ENCODE data around the gene MED13L.

The MED13L gene

GRCh38 chr12:116213885-116214527, 63.5 kb downstream of the MED13L start:
- TF ChIP-seq CTCF (IDR thresholded peaks at IDR 0.05; ENCODE audit: low read length, missing control alignments), result no peak
- DNase-seq (ENCODE audit: low read depth), result no peak
- H3K4me3 ChIP-seq (replicated peaks; ENCODE audit: low read depth, low read length), result no peak overlapping the region

- no peak for DNase-seq (ENCODE audit: low read depth)
- TF ChIP-seq CTCF (IDR thresholded peaks at IDR 0.05; ENCODE audit: low read length, missing control alignments), result no peak
- no peak overlapping the region for H3K4me3 ChIP-seq (replicated peaks; ENCODE audit: low read depth, low read length)
These were observed 64.5 kb downstream of the MED13L start for GRCh38 chr12:116213014-116213413.

- H3K4me3 ChIP-seq (replicated peaks; ENCODE audit: low read depth, low read length), result no peak overlapping the region
- no peak for DNase-seq (ENCODE audit: low read depth)
- TF ChIP-seq CTCF (IDR thresholded peaks at IDR 0.05; ENCODE audit: low read length, missing control alignments), result no peak
These were observed 66.7 kb downstream of the MED13L start for GRCh38 chr12:116210762-116211161.

GRCh38 chr12:116210131-116210530, 67.4 kb downstream of the MED13L start:
- no peak for DNase-seq (ENCODE audit: low read depth)
- no peak overlapping the region for H3K4me3 ChIP-seq (replicated peaks; ENCODE audit: low read depth, low read length)
- TF ChIP-seq CTCF (IDR thresholded peaks at IDR 0.05; ENCODE audit: low read length, missing control alignments), result no peak

- DNase-seq (ENCODE audit: low read depth), result no peak
- TF ChIP-seq CTCF (IDR thresholded peaks at IDR 0.05; ENCODE audit: low read length, missing control alignments), result no peak
- no peak overlapping the region for H3K4me3 ChIP-seq (replicated peaks; ENCODE audit: low read depth, low read length)
These were observed 68.0 kb downstream of the MED13L start for GRCh38 chr12:116209503-116209902.

- TF ChIP-seq CTCF (IDR thresholded peaks at IDR 0.05; ENCODE audit: low read length, missing control alignments), result no peak
- no peak overlapping the region for H3K4me3 ChIP-seq (replicated peaks; ENCODE audit: low read depth, low read length)
- no peak for DNase-seq (ENCODE audit: low read depth)
These were observed 70.2 kb downstream of the MED13L start for GRCh38 chr12:116207274-116207673.

- no peak for DNase-seq (ENCODE audit: low read depth)
- no peak overlapping the region for H3K4me3 ChIP-seq (replicated peaks; ENCODE audit: low read depth, low read length)
- TF ChIP-seq CTCF (IDR thresholded peaks at IDR 0.05; ENCODE audit: low read length, missing control alignments), result no peak
These were observed 70.7 kb downstream of the MED13L start for GRCh38 chr12:116206828-116207227.
